GM18909 (cell line): ENCODE results near the gene RAC2.
A peak's percentile ranks its signal among the peaks of the same experiment; 100 is the strongest.

Source experiments
- ATAC-seq: cut with Tn5 transposase; IDR thresholded peaks from one replicate; pipeline ENCODE4 v1.9.1; 2021; ENCODE audit warnings: mild to moderate bottlenecking; ENCODE audit not compliant: unreplicated experiment, poor library complexity

Gene RAC2

GRCh38 chr22:37224757-37225420 lies 19.2 kb downstream of the RAC2 start:
- no peak for ATAC-seq

- ATAC-seq = no peak
Measured at GRCh38 chr22:37223965-37224551, 20.0 kb downstream of the RAC2 start.

- ATAC-seq = no peak
Measured at GRCh38 chr22:37222440-37222971, 21.6 kb downstream of the RAC2 start.

GRCh38 chr22:37221424-37222333 lies 22.4 kb downstream of the RAC2 start:
- ATAC-seq = no peak

GRCh38 chr22:37220543-37220981 lies 23.5 kb downstream of the RAC2 start:
- ATAC-seq = no peak

- ATAC-seq = no peak
Measured at GRCh38 chr22:37219533-37219932, 24.5 kb downstream of the RAC2 start.

GRCh38 chr22:37218771-37219411 lies 25.2 kb downstream of the RAC2 start:
- peak; percentile 84 for ATAC-seq

GRCh38 chr22:37218399-37218770 lies 25.7 kb downstream of the RAC2 start:
- no peak for ATAC-seq

- no peak for ATAC-seq
Measured at GRCh38 chr22:37215890-37216289, 28.2 kb downstream of the RAC2 start.

GRCh38 chr22:37214731-37215030 lies 29.4 kb downstream of the RAC2 start:
- no peak for ATAC-seq

- ATAC-seq = no peak
Measured at GRCh38 chr22:37213941-37214730, 29.9 kb downstream of the RAC2 start.

GRCh38 chr22:37213218-37213855 lies 30.7 kb downstream of the RAC2 start:
- ATAC-seq = no peak

- no peak for ATAC-seq
Measured at GRCh38 chr22:37212174-37212906, 31.7 kb downstream of the RAC2 start, which contains the start of gene SSTR3. Gene SSTR3 (minus strand): TSS chr22:37212477. CDS start chr22:37207803, 4,674 bp downstream.

- ATAC-seq = no peak
Measured at GRCh38 chr22:37211866-37212173, 32.2 kb downstream of the RAC2 start.

GRCh38 chr22:37211075-37211865 lies 32.8 kb downstream of the RAC2 start:
- ATAC-seq = no peak

GRCh38 chr22:37210041-37210803 lies 33.8 kb downstream of the RAC2 start:
- ATAC-seq = no peak

- ATAC-seq = no peak
Measured at GRCh38 chr22:37209140-37209845, 34.8 kb downstream of the RAC2 start.
